ENCODE measurements around the gene LRRTM1.

LRRTM1 gene

GRCh38 chr2:80302001-80302313, 2.6 kb downstream of the LRRTM1 start:
- no peaks in the 10 kb centered on the region for H3K36me3 ChIP-seq (ENCODE audit: low read length)
- no peaks in the 10 kb centered on the region for H3K9me2 ChIP-seq (replicated peaks; ENCODE audit: insufficient read depth, low read length)
- no peak overlapping the region for H3K9ac ChIP-seq (ENCODE audit: low read length)
- H4K20me1 ChIP-seq (ENCODE audit: low read depth, low read length) = no peaks in the 10 kb centered on the region
- no peaks in the 10 kb centered on the region for H3K79me2 ChIP-seq (ENCODE audit: insufficient read depth, low read length)
- H3F3A ChIP-seq (ENCODE audit: insufficient read depth) = no peaks in the 10 kb centered on the region
- H3K4me2 ChIP-seq (ENCODE audit: low read depth, low read length, poor library complexity, severe bottlenecking) = no peak overlapping the region
- TF ChIP-seq CTCF (IDR thresholded peaks at IDR 0.05; ENCODE audit: insufficient read depth, low read length, poor library complexity, severe bottlenecking) (no peak), EZH2phosphoT487 (conservative IDR thresholded peaks at IDR 0.05; ENCODE audit: low read length) (no peak)
- H3K9me3 ChIP-seq (ENCODE audit: insufficient read depth, low read length) = no peaks in the 10 kb centered on the region
- no peak overlapping the region for H3K27ac ChIP-seq (ENCODE audit: low read depth, low read length)
- no peak overlapping the region for H2AFZ ChIP-seq (ENCODE audit: low read depth, low read length, severe bottlenecking)
- no peaks in the 10 kb centered on the region for H3K27me3 ChIP-seq (ENCODE audit: low read length)
- H3K4me3 ChIP-seq (ENCODE audit: insufficient read depth, low read length, poor library complexity, severe bottlenecking) = no peak overlapping the region

DNA sequence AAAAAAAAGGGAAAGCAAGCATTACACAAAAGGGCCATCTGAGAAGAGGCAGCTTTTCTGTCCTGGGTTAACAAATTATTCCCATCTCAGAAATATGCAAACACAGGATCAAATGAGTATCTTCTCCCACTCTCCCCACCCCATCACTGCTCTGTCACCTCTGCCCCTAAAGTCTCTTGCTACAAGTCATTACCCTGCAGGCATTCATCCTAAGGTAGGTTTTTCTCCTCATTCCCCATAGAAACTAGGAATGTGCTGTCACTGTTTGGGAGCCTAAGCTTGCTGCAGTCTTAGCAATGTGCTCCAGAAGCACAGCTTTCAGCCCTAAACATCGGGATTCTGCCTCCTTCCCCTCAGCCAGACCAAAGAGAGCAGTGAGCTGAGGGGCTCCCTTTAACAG, 3.6 kb downstream of the LRRTM1 start:
- Histone ChIP-seq H3F3A (ENCODE audit: insufficient read depth) (no peaks in the 10 kb centered on the region), H3K9ac (ENCODE audit: low read length) (no peak overlapping the region), H3K27ac (ENCODE audit: low read depth, low read length) (no peak overlapping the region), H4K20me1 (ENCODE audit: low read depth, low read length) (no peaks in the 10 kb centered on the region), H3K36me3 (ENCODE audit: low read length) (no peaks in the 10 kb centered on the region), H3K79me2 (ENCODE audit: insufficient read depth, low read length) (no peaks in the 10 kb centered on the region), H3K27me3 (ENCODE audit: low read length) (no peaks in the 10 kb centered on the region), H3K9me2 (replicated peaks; ENCODE audit: insufficient read depth, low read length) (no peaks in the 10 kb centered on the region), H2AFZ (ENCODE audit: low read depth, low read length, severe bottlenecking) (no peak overlapping the region), H3K9me3 (ENCODE audit: insufficient read depth, low read length) (no peaks in the 10 kb centered on the region), H3K4me3 (ENCODE audit: insufficient read depth, low read length, poor library complexity, severe bottlenecking) (no peak overlapping the region), H3K4me2 (ENCODE audit: low read depth, low read length, poor library complexity, severe bottlenecking) (no peak overlapping the region)
- TF ChIP-seq CTCF (IDR thresholded peaks at IDR 0.05; ENCODE audit: insufficient read depth, low read length, poor library complexity, severe bottlenecking) (no peak), EZH2phosphoT487 (conservative IDR thresholded peaks at IDR 0.05; ENCODE audit: low read length) (no peak)

DNA sequence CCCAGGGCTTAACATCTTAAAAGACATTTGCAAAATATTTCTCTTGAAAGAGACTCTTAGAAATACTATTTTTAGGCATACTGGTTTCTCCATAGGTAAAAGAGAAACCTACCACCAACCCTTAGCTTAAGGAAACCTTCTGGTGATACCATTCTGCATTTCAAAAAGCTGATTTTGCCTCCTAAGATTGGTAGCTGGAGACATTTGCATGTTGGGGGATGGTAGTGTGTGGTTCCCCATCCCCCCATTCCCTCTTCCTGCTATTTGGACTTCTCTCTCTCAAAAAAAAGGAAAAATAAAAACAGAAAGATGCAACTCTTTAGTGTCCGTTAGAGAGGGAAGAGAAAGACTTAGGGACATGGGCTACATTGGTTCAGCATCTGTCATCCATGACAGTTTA, 4.2 kb downstream of the LRRTM1 start:
- Histone ChIP-seq H3K9me2 (replicated peaks; ENCODE audit: insufficient read depth, low read length) (no peaks in the 10 kb centered on the region), H3F3A (ENCODE audit: insufficient read depth) (no peaks in the 10 kb centered on the region), H3K36me3 (ENCODE audit: low read length) (no peaks in the 10 kb centered on the region), H3K79me2 (ENCODE audit: insufficient read depth, low read length) (no peaks in the 10 kb centered on the region), H3K27ac (ENCODE audit: low read depth, low read length) (no peak overlapping the region), H2AFZ (ENCODE audit: low read depth, low read length, severe bottlenecking) (no peak overlapping the region), H3K27me3 (ENCODE audit: low read length) (no peaks in the 10 kb centered on the region), H4K20me1 (ENCODE audit: low read depth, low read length) (no peaks in the 10 kb centered on the region), H3K4me3 (ENCODE audit: insufficient read depth, low read length, poor library complexity, severe bottlenecking) (no peak overlapping the region), H3K9ac (ENCODE audit: low read length) (no peak overlapping the region), H3K4me2 (ENCODE audit: low read depth, low read length, poor library complexity, severe bottlenecking) (no peak overlapping the region), H3K9me3 (ENCODE audit: insufficient read depth, low read length) (no peaks in the 10 kb centered on the region)
- TF ChIP-seq CTCF (IDR thresholded peaks at IDR 0.05; ENCODE audit: insufficient read depth, low read length, poor library complexity, severe bottlenecking) (no peak), EZH2phosphoT487 (conservative IDR thresholded peaks at IDR 0.05; ENCODE audit: low read length) (no peak)

DNA sequence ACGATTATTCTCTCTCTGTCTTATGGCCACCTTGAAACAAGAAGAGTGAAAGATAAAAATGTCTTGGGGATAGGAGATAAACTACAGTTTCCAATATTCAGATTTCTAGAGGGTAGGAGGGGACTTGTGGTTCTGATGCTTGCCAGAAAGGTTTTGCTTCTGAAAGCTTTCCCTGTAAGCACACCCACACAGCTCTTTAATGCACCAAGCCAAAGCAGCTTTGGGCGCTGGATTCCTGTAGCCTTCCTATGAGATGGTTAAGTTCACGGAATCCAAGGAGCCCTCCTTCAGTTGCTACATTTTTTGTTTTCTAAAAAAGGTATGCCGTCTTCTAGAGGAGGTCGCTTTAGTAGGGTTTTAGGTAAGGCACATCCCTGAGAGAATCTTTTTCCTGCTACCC, 4.9 kb downstream of the LRRTM1 start:
- H3K27ac ChIP-seq (ENCODE audit: low read depth, low read length) = no peak overlapping the region
- no peaks in the 10 kb centered on the region for H3K9me2 ChIP-seq (replicated peaks; ENCODE audit: insufficient read depth, low read length)
- no peak overlapping the region for H3K4me2 ChIP-seq (ENCODE audit: low read depth, low read length, poor library complexity, severe bottlenecking)
- no peaks in the 10 kb centered on the region for H3F3A ChIP-seq (ENCODE audit: insufficient read depth)
- no peaks in the 10 kb centered on the region for H3K79me2 ChIP-seq (ENCODE audit: insufficient read depth, low read length)
- TF ChIP-seq CTCF (IDR thresholded peaks at IDR 0.05; ENCODE audit: insufficient read depth, low read length, poor library complexity, severe bottlenecking) (no peak), EZH2phosphoT487 (conservative IDR thresholded peaks at IDR 0.05; ENCODE audit: low read length) (no peak)
- no peaks in the 10 kb centered on the region for H3K27me3 ChIP-seq (ENCODE audit: low read length)
- no peaks in the 10 kb centered on the region for H4K20me1 ChIP-seq (ENCODE audit: low read depth, low read length)
- H2AFZ ChIP-seq (ENCODE audit: low read depth, low read length, severe bottlenecking) = no peak overlapping the region
- H3K4me3 ChIP-seq (ENCODE audit: insufficient read depth, low read length, poor library complexity, severe bottlenecking) = no peak overlapping the region
- no peaks in the 10 kb centered on the region for H3K9me3 ChIP-seq (ENCODE audit: insufficient read depth, low read length)
- no peaks in the 10 kb centered on the region for H3K36me3 ChIP-seq (ENCODE audit: low read length)
- H3K9ac ChIP-seq (ENCODE audit: low read length) = no peak overlapping the region
